ENCODE results near the gene MRPL34.
"Not testable (repeated sequence)": the region's sequence is repeated elsewhere in the genome, so short reads cannot be mapped to it uniquely, and the experiment has no call there.

DNA sequence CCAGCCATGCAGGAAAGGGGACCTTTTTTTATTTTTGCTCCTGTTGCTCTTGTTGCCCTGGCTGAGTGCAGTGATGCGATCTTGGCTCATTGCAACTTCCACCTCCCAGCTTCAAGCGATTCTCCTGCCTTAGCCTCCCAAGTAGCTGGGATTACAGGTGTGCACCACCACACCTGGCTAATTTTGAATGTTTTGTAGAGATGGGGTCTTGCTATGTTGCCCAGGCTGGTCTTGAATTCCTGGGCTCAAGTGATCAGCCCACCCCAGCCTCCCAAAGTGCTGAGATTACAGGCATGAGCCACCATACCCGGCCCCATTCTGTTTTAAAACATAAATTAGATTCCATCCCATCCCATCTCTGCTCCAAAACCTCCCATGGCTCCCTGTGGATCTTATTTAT, 30.8 kb upstream of the MRPL34 start:
- TF ChIP-seq EP300 (IDR thresholded peaks at IDR 0.05); POLR2A (IDR thresholded peaks at IDR 0.05; ENCODE audit: low read depth): not testable (repeated sequence)
- TF ChIP-seq, protein P1, sequence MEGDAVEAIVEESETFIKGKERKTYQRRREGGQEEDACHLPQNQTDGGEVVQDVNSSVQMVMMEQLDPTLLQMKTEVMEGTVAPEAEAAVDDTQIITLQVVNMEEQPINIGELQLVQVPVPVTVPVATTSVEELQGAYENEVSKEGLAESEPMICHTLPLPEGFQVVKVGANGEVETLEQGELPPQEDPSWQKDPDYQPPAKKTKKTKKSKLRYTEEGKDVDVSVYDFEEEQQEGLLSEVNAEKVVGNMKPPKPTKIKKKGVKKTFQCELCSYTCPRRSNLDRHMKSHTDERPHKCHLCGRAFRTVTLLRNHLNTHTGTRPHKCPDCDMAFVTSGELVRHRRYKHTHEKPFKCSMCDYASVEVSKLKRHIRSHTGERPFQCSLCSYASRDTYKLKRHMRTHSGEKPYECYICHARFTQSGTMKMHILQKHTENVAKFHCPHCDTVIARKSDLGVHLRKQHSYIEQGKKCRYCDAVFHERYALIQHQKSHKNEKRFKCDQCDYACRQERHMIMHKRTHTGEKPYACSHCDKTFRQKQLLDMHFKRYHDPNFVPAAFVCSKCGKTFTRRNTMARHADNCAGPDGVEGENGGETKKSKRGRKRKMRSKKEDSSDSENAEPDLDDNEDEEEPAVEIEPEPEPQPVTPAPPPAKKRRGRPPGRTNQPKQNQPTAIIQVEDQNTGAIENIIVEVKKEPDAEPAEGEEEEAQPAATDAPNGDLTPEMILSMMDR (IDR thresholded peaks at IDR 0.05): not testable (repeated sequence)
